GM12878 (cell line): ENCODE results near the gene CDH4. TPM values are rescaled to one million over a fixed set of nuclear protein-coding genes. Genes with fewer than 3 reads are reported as not detected.

Source experiments
- ATAC-seq: fragments of 200-7000 bp; cut with Tn5 transposase; 3 replicates; pipeline ENCODE4 v1.9.1; 2020; ENCODE audit warnings: mild to moderate bottlenecking, moderate library complexity
- BruUV-seq: library from RNA; stranded (reverse); fragments of 400-500 nt; replicated peaks from 2 replicates; lab custom pipeline; 2021; lab: Mats Ljungman, UMichigan
- CTCF ChIA-PET: fragments of 300-600 bp; sonication (Branson Sonifier 250); formaldehyde crosslinking; extraction: SDS; loops from one replicate; lab custom pipeline; 2021; ENCODE audit warnings: inconsistent platforms; lab: Yijun Ruan, JAX
- POLR2A ChIA-PET: fragments of 350-600 bp; formaldehyde crosslinking; extraction: SDS; loops from one replicate; lab custom pipeline; 2021; ENCODE audit warnings: inconsistent platforms; lab: Charles Lee
- RAD21 ChIA-PET: fragments of 300-600 bp; sonication (Branson Sonifier 250); formaldehyde crosslinking; loops from one replicate; lab custom pipeline; 2023; ENCODE audit warnings: antibody characterized with exemption; ENCODE audit not compliant: unreplicated experiment; lab: Charles Lee
- SMC1A ChIA-PET: fragments of 300-600 bp; sonication (Branson Sonifier 250); formaldehyde crosslinking; loops from one replicate; lab custom pipeline; 2023; ENCODE audit not compliant: unreplicated experiment, uncharacterized antibody; lab: Charles Lee
- DNase-seq: peaks from one replicate; pipeline ENCODE4 v3.0.0-alpha.2; 2011; ENCODE audit warnings: low read depth, low spot score
- FAIRE-seq: peaks from 3 replicates; lab custom pipeline; 2011; peaks lifted over from hg19 to GRCh38; lab: Jason Lieb, UNC
- H2AFZ ChIP-seq: 2 replicates; pipeline ENCODE4 v1.6.0; 2011; ENCODE audit warnings: low read depth, low read length, control low read depth; ENCODE audit not compliant: control insufficient read depth
- H3K27ac ChIP-seq: 2 replicates; pipeline ENCODE4 v1.5.1; 2011; ENCODE audit warnings: control low read depth; ENCODE audit not compliant: control insufficient read depth, insufficient read depth
- H3K27me3 ChIP-seq, 2 experiments: replicated peaks in 1 of 2; 2 replicates each; pipeline versions ENCODE4 v1.6.0 to v1.6.1; 2011; ENCODE audit warnings: low read length in 1 of 2; ENCODE audit not compliant: control insufficient read depth in 2 of 2, insufficient read depth in 2 of 2
- H3K36me3 ChIP-seq, 2 experiments: 2 replicates each; pipeline ENCODE4 v1.5.1; 2011; ENCODE audit warnings: low read length in 1 of 2; ENCODE audit not compliant: control insufficient read depth in 2 of 2, insufficient read depth in 2 of 2
- H3K4me1 ChIP-seq: 2 replicates; pipeline ENCODE4 v1.6.1; 2011; ENCODE audit warnings: mild to moderate bottlenecking, low read length, moderate library complexity, mixed read lengths; ENCODE audit not compliant: control insufficient read depth, insufficient read depth
- H3K4me2 ChIP-seq: 2 replicates; pipeline ENCODE4 v1.6.0; 2011; ENCODE audit warnings: control low read depth; ENCODE audit not compliant: control insufficient read depth, insufficient read depth
- H3K4me3 ChIP-seq: fragments of 200-600 bp; sonication (generic); 2 replicates; pipeline ENCODE4 v1.5.1; 2016
- H3K79me2 ChIP-seq: 2 replicates; pipeline ENCODE4 v1.6.0; 2011; ENCODE audit warnings: low read length; ENCODE audit not compliant: control insufficient read depth, insufficient read depth
- H3K9ac ChIP-seq: 2 replicates; pipeline ENCODE4 v1.8.0; 2011; ENCODE audit warnings: low read length, control low read depth, mixed read lengths; ENCODE audit not compliant: control insufficient read depth, insufficient read depth
- H3K9me3 ChIP-seq: replicated peaks from 3 replicates; pipeline ENCODE4 v1.5.1; 2011; ENCODE audit warnings: mild to moderate bottlenecking, low read length; ENCODE audit not compliant: control insufficient read depth, insufficient read depth
- H4K20me1 ChIP-seq: 2 replicates; pipeline ENCODE4 v1.6.0; 2011; ENCODE audit not compliant: control insufficient read depth, insufficient read depth
- CHD4 ChIP-seq: fragments of 200-600 bp; sonication (generic); IDR thresholded peaks from 2 replicates; pipeline ENCODE4 v1.6.1; 2016; ENCODE audit warnings: mild to moderate bottlenecking
- CREB1 ChIP-seq: IDR thresholded peaks from 2 replicates; pipeline ENCODE4 v1.6.1; 2012; ENCODE audit warnings: low read depth, mild to moderate bottlenecking, inconsistent platforms
- EZH2 ChIP-seq: IDR thresholded peaks from 2 replicates; pipeline ENCODE4 v1.6.1; 2012; ENCODE audit warnings: low read depth, mild to moderate bottlenecking, control low read depth, inconsistent platforms, low read length, borderline replicate concordance; ENCODE audit not compliant: control insufficient read depth
- FOXM1 ChIP-seq: IDR thresholded peaks from 2 replicates; pipeline ENCODE4 v1.6.1; 2012; ENCODE audit warnings: low read depth, mild to moderate bottlenecking, inconsistent platforms, low read length, moderate library complexity
- IKZF2 ChIP-seq, 2 experiments: fragments of 450-650 bp; IDR thresholded peaks; 2 replicates each; pipeline ENCODE4 v1.6.1; 2017; ENCODE audit warnings: mild to moderate bottlenecking in 2 of 2, moderate library complexity in 2 of 2
- POLR2A ChIP-seq: IDR thresholded peaks from 2 replicates; pipeline ENCODE4 v1.6.1; 2011; ENCODE audit warnings: low read depth, mild to moderate bottlenecking, low read length
- POLR2AphosphoS2 ChIP-seq: IDR thresholded peaks from 2 replicates; pipeline ENCODE4 v1.6.1; 2011; ENCODE audit warnings: low read depth, mild to moderate bottlenecking, low read length, improper control_type of control experiment, moderate library complexity
- RBBP5 ChIP-seq: fragments of 200-600 bp; sonication (generic); conservative IDR thresholded peaks from 2 replicates; pipeline ENCODE4 v1.6.1; 2016
- SREBF1 ChIP-seq: IDR thresholded peaks from 2 replicates; pipeline ENCODE4 v1.6.1; 2012; ENCODE audit warnings: mild to moderate bottlenecking, low read length
- STAT3 ChIP-seq: IDR thresholded peaks from 2 replicates; pipeline ENCODE4 v1.6.1; 2011; ENCODE audit warnings: low read depth, low read length, improper control_type of control experiment
- WGBS: methylation state at CpG from one replicate; pipeline ENCODE4 v1.1.6; 2016; ENCODE audit warnings: low lambda C conversion rate; ENCODE audit not compliant: insufficient replicate concordance, insufficient coverage; ENCODE audit errors: missing lambda C conversion rate; 5-methylcytosine and 5-hydroxymethylcytosine counted together
- in situ Hi-C: fragments of 300-500 bp; cut with MboI; formaldehyde crosslinking; loops from 9 replicates; pipeline ENCODE4 v1.14.3; 2018; ENCODE audit warnings: mixed read lengths
- intact Hi-C: fragments of 100-400 bp; cut with micrococcal nuclease; formaldehyde crosslinking; loops from one replicate; pipeline ENCODE4 v1.14.2; 2022; ENCODE audit not compliant: unreplicated experiment
- polyA plus RNA-seq, 11 experiments: library from polyadenylated mRNA; depleted of rRNA in 4 of 11; unstranded in 6 of 11; stranded (reverse) in 5 of 11; fragments of >200 nt; fragmentation: Nextera tagmentation in 4 of 11; fragmentation: Illumina TruSeq in 1 of 11; extraction: Ambion mirVana in 4 of 11; extraction: Trizol in 1 of 11; gene quantifications; 1 replicate in 1 of 11; 2 replicates in 10 of 11; pipeline versions ENCODE4 v1.2.1 to v1.2.3, GENCODE V29; 2011 to 2016; ENCODE audit warnings: inconsistent platforms in 2 of 11, missing spikeins in 2 of 11, low read depth in 1 of 11
- total RNA-seq, 4 experiments: library from RNA; depleted of rRNA in 3 of 4; stranded (reverse); fragments of >200 nt in 3 of 4; fragmentation: Illumina TruSeq in 1 of 4; extraction: Trizol in 1 of 4; gene quantifications; 2 replicates each; pipeline versions ENCODE4 v1.2.1 to v1.2.3, GENCODE V29; 2013 to 2021
- TF ChIP-seq, protein P1 (sequence below): fragments of 450-650 bp; IDR thresholded peaks from 2 replicates; pipeline ENCODE4 v1.6.1; 2017; ENCODE audit warnings: low read depth, mild to moderate bottlenecking, moderate library complexity
- TF ChIP-seq, protein P2 (sequence below): IDR thresholded peaks from 2 replicates; pipeline ENCODE4 v1.6.1; 2011; ENCODE audit warnings: low read depth, low read length, improper control_type of control experiment, borderline replicate concordance
- TF ChIP-seq, protein P3 (sequence below): fragments of 450-650 bp; IDR thresholded peaks from 2 replicates; pipeline ENCODE4 v1.6.1; 2018; ENCODE audit warnings: mild to moderate bottlenecking, low read depth, moderate library complexity; ENCODE audit not compliant: partially characterized antibody

Gene CDH4
- total and polyA plus RNA-seq, 10 of the 15 experiments (the other 5 are each of a cell fraction or from before 2014, with no cell fraction given): not detected

DNA sequence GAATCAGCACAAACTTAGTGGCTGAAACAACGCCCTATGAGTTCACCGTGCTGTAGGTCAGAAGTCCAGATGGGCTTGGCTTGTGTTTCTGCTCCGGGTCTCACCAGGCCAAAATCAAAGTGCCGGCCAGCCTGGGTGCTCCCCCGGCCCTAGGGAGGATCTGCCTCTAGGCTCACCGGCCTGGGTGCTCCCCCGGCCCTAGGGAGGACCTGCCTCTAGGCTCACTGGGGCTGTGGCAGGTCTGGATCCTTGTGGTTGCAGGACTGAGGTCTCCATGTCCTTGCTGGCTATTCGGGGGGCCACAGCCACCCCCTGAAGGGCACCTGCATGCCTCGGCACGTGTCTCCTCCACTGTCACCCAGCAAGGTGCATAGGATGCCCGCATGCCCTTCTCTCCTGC is 597.3 kb downstream of the CDH4 start (continued):
- no peak for TF ChIP-seq IKZF2 (IDR thresholded peaks at IDR 0.05)
- TF ChIP-seq RBBP5: no peak
- no peak for TF ChIP-seq CREB1
- TF ChIP-seq POLR2AphosphoS2: no peak
- no peak for TF ChIP-seq SREBF1

DNA sequence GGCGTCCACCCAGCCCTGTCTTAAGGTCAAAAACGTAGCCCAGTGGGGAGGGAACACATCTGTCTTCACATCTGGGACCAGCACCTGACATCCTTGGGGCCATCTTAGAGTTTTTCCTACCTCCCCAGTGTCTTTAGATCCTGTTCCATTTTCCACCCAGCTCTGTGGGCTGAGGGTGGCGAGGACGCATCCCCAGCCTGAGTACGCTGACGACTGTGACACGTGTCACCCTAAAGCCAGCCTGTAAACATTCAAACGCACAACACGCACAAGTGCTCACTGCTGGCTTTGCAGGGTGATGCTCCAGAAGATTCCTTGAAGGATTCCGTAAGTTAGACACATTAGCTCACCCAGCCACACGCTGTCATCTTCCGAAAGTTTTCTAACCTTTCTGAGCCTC is 597.8 kb downstream of the CDH4 start:
- FAIRE-seq: no peak
- H3K27ac ChIP-seq: no peak overlapping the region
- ChIA-PET CTCF (no interaction called here), SMC1A (no interaction called here), POLR2A (no interaction called here), RAD21 (no interaction called here)
- no peaks in the 10 kb centered on the region for H4K20me1 ChIP-seq
- H3K9me3 ChIP-seq: no peaks in the 10 kb centered on the region
- WGBS: 50% methylated on average over 12 of the region's 12 CpGs
- H3K27me3 ChIP-seq: no peaks in the 10 kb centered on the region
- no peak overlapping the region for H2AFZ ChIP-seq
- H3K4me2 ChIP-seq: no peak overlapping the region
- no peak overlapping the region for H3K4me3 ChIP-seq
- H3K9ac ChIP-seq: no peak overlapping the region
- intact Hi-C loops: no loop called here
- H3K36me3 ChIP-seq: no peaks in the 10 kb centered on the region
- H3K79me2 ChIP-seq: no peaks in the 10 kb centered on the region
- TF ChIP-seq EZH2 (no peak), POLR2A (no peak), CHD4 (no peak), STAT3 (no peak), FOXM1 (no peak)
- TF ChIP-seq, protein P1, sequence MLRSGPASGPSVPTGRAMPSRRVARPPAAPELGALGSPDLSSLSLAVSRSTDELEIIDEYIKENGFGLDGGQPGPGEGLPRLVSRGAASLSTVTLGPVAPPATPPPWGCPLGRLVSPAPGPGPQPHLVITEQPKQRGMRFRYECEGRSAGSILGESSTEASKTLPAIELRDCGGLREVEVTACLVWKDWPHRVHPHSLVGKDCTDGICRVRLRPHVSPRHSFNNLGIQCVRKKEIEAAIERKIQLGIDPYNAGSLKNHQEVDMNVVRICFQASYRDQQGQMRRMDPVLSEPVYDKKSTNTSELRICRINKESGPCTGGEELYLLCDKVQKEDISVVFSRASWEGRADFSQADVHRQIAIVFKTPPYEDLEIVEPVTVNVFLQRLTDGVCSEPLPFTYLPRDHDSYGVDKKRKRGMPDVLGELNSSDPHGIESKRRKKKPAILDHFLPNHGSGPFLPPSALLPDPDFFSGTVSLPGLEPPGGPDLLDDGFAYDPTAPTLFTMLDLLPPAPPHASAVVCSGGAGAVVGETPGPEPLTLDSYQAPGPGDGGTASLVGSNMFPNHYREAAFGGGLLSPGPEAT: no peak
- TF ChIP-seq, protein P2, sequence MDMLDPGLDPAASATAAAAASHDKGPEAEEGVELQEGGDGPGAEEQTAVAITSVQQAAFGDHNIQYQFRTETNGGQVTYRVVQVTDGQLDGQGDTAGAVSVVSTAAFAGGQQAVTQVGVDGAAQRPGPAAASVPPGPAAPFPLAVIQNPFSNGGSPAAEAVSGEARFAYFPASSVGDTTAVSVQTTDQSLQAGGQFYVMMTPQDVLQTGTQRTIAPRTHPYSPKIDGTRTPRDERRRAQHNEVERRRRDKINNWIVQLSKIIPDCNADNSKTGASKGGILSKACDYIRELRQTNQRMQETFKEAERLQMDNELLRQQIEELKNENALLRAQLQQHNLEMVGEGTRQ: no peak
- TF ChIP-seq, protein P3, sequence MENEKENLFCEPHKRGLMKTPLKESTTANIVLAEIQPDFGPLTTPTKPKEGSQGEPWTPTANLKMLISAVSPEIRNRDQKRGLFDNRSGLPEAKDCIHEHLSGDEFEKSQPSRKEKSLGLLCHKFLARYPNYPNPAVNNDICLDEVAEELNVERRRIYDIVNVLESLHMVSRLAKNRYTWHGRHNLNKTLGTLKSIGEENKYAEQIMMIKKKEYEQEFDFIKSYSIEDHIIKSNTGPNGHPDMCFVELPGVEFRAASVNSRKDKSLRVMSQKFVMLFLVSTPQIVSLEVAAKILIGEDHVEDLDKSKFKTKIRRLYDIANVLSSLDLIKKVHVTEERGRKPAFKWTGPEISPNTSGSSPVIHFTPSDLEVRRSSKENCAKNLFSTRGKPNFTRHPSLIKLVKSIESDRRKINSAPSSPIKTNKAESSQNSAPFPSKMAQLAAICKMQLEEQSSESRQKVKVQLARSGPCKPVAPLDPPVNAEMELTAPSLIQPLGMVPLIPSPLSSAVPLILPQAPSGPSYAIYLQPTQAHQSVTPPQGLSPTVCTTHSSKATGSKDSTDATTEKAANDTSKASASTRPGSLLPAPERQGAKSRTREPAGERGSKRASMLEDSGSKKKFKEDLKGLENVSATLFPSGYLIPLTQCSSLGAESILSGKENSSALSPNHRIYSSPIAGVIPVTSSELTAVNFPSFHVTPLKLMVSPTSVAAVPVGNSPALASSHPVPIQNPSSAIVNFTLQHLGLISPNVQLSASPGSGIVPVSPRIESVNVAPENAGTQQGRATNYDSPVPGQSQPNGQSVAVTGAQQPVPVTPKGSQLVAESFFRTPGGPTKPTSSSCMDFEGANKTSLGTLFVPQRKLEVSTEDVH: no peak
- DNase-seq: no peak
- ATAC-seq: no peak
- in situ Hi-C loops: loop anchor here (5.0 to 25.0 kb wide), 3 partner anchors 53 to 863 kb away; no protein-coding TSS in a partner anchor
- H3K4me1 ChIP-seq: no peaks in the 10 kb centered on the region
- no TSS peak for BruUV-seq
